HG02938 (cell line): ENCODE data around the gene CD2.

Source experiments
- ATAC-seq: cut with Tn5 transposase; IDR thresholded peaks from one replicate; pipeline ENCODE4 v1.9.1; 2021; ENCODE audit warnings: mild to moderate bottlenecking, moderate library complexity; ENCODE audit not compliant: unreplicated experiment

CD2 gene

DNA sequence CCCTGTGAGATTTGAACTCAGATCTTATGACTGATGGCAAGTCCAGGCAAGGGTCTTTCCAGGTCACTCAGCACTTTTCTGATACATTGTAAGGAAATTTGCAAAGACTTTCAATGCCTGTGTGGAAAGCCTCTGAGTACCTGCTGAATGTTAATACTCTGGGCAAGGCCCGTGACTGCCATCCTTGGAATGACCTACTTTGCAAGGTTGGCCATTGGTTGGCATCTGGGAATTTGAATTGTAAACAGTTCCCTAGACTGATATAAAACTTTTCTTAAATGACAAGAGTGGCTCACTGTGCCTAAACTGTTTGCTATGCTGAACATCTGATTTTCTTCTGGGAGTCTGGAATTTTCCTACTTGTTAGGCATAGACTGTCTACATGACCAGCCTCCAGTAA lies 57.1 kb downstream of the CD2 start:
- no peak for ATAC-seq

DNA sequence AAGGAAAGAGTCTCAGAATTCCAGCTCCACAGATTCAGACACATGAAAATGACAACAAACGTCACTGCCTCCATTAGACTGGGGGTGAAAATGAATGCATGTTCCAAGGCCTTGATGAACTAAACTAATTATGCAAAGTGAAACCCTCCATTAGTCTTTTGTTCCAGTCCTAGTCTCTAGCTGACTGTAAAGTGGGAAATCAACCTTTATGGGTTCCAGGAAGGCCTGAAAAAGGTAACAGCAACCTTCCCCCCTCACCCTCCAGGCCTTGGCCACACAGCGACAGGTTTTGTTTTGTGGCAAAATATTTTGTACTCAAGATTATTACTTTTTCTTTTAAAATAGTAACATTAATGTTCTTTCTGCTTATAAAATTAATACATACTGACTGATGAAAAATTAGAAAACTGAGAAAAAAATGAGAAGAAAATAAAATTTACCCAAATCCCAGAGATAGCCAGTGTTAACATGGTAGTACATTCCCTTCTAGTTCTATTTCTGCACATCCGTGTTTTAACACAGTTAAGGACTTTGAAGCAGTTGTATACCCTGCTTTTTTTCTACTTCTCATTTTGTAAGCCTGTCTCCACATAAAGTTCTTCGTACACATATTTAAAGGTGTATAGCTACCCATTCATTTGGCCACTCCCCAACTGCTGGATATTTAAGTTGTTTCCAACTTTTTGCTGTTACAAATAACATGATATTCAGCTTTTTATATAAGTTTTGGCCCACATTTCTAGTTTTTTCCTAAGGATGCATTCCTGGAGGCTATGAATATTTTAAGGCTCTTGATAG lies 60.9 kb downstream of the CD2 start:
- ATAC-seq, result no peak

DNA sequence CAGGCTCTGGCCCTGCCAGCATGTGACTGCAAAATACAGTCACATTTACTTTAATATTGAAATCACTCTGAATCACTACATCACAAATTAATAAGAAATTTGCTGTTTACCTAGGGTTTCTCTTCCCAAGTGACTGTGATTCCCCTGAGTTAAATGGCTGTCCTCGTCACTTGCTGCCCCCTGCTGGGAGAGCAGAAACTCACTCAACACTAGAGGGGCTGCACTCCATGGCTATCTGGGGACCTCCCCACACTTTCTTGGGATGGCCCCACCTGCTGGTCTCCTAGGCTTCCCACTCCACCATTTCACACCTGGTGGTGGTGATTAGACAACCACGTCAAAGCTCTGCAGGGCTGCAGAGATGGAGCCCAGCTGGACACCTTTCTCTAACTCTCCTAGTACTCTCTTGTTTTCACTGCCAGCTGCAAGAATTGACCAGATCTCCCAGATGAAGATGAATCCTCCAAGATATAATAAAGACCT lies 63.4 kb downstream of the CD2 start:
- no peak for ATAC-seq
